BE2C (cell line): ENCODE measurements around the gene MSANTD7.

Experiments used
- DNase-seq: peaks from one replicate; pipeline ENCODE4 v3.0.0-alpha.2; 2020
- H3K27me3 ChIP-seq: fragments of 250-450 bp; sonication (Bioruptor Pico); 2 replicates; pipeline ENCODE4 v1.5.1; 2020; ENCODE audit warnings: mild to moderate bottlenecking
- H3K36me3 ChIP-seq: fragments of 250-450 bp; sonication (Bioruptor Pico); 2 replicates; pipeline ENCODE4 v1.5.1; 2020; ENCODE audit warnings: mild to moderate bottlenecking
- H3K4me1 ChIP-seq: fragments of 250-450 bp; sonication (Bioruptor Pico); 2 replicates; pipeline ENCODE4 v1.5.1; 2020
- H3K4me3 ChIP-seq: 2 replicates; pipeline ENCODE4 v1.5.1; 2011; ENCODE audit warnings: low read depth, low read length
- H3K9me3 ChIP-seq: fragments of 250-450 bp; sonication (Bioruptor Pico); 2 replicates; pipeline ENCODE4 v1.5.1; 2020
- TF ChIP-seq, protein P1 (sequence below): IDR thresholded peaks from 2 replicates; pipeline ENCODE4 v1.5.1; 2012; ENCODE audit warnings: mild to moderate bottlenecking, low read depth, low read length

Gene MSANTD7

GRCh38 chr10:14878266-14879123 lies 40.4 kb downstream of the MSANTD7 start, which contains the start of gene SUV39H2:
TSS of gene SUV39H2 (plus strand) at chr10:14878866. CDS start at chr10:14878889, 23 bp downstream.
- Histone ChIP-seq H3K4me1 (peaks cover 1% of the 10 kb centered on the region), H3K36me3 (no peaks in the 10 kb centered on the region; the same call in 1 of the 2 replicates), H3K4me3 (peak within 1 kb of the TSS; percentile 95), H3K9me3 (no peaks in the 10 kb centered on the region), H3K27me3 (no peaks in the 10 kb centered on the region)
- TF ChIP-seq, protein P1, sequence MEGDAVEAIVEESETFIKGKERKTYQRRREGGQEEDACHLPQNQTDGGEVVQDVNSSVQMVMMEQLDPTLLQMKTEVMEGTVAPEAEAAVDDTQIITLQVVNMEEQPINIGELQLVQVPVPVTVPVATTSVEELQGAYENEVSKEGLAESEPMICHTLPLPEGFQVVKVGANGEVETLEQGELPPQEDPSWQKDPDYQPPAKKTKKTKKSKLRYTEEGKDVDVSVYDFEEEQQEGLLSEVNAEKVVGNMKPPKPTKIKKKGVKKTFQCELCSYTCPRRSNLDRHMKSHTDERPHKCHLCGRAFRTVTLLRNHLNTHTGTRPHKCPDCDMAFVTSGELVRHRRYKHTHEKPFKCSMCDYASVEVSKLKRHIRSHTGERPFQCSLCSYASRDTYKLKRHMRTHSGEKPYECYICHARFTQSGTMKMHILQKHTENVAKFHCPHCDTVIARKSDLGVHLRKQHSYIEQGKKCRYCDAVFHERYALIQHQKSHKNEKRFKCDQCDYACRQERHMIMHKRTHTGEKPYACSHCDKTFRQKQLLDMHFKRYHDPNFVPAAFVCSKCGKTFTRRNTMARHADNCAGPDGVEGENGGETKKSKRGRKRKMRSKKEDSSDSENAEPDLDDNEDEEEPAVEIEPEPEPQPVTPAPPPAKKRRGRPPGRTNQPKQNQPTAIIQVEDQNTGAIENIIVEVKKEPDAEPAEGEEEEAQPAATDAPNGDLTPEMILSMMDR, result no peak
- peak; percentile 95 for DNase-seq

DNA sequence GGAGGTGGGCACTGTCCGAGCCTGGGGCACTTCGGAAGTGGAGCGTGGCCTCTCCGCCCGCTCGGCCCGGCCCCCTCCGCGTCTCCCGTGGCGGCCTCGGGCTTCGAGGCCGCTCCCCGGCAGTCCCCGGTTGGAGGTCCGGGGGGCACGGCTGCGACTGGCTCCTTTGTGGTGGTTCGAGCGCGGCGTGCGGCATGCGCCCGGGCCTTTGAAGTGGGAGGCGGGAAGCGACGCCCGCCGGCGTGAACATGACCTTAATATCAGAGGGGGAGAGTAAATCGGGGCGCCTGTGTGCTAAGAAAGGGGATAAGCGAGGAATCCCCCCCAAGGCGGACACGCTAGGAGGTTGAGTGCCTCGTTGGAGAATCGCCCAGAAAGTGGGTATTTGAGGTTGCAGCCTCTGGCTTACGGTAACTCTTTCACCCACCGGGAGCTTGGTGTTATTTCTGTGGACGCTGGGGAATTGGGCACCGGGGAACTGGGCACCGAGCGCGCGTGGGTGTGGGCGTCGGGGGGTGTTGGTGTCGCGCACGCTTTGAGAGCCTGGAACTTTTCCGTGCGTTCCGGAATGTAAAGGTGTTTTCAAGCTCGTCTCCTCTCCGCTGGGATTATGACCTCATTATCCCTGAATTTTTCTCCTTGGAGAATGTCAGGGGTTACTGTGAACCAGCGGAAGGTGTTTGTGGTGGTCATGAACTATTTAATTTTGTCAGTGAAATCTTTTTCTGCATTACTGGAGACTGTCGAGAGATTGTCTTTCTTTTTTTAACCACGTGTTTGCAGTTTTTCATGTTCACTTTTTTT lies 41.2 kb downstream of the MSANTD7 start:
- Histone ChIP-seq H3K9me3 (no peaks in the 10 kb centered on the region), H3K4me3 (peak overlapping the region; percentile 95), H3K27me3 (no peaks in the 10 kb centered on the region), H3K36me3 (peaks cover 4% of the 10 kb centered on the region), H3K4me1 (no peaks in the 10 kb centered on the region; the same call in 1 of the 2 replicates)
- DNase-seq, result peak; percentile 29
- TF ChIP-seq, protein P1, result no peak

DNA sequence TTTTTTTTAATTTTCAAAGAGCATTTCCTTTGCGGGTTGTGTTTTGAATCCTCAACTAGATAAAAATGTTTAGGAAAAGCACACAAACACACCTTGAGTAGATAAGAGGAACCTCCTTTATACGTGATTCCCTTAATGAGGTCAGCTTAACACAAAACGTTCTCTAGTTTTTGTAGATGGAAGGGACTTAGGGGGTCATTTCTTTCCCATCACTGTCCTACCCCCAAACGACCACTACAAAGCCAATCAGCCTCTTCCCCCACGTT lies 41.8 kb downstream of the MSANTD7 start:
- TF ChIP-seq, protein P1, result no peak
- Histone ChIP-seq H3K4me3 (peak overlapping the region; percentile 95), H3K27me3 (no peaks in the 10 kb centered on the region), H3K9me3 (no peaks in the 10 kb centered on the region), H3K36me3 (peaks cover 8% of the 10 kb centered on the region), H3K4me1 (no peaks in the 10 kb centered on the region; the same call in 1 of the 2 replicates)
- no peak for DNase-seq

GRCh38 chr10:14880229-14880628 lies 42.1 kb downstream of the MSANTD7 start:
- Histone ChIP-seq H3K27me3 (no peaks in the 10 kb centered on the region), H3K4me1 (no peaks in the 10 kb centered on the region; the same call in 1 of the 2 replicates), H3K4me3 (peak overlapping the region; percentile 95), H3K36me3 (peaks cover 12% of the 10 kb centered on the region), H3K9me3 (no peaks in the 10 kb centered on the region)
- no peak for DNase-seq
- TF ChIP-seq, protein P1, result no peak

DNA sequence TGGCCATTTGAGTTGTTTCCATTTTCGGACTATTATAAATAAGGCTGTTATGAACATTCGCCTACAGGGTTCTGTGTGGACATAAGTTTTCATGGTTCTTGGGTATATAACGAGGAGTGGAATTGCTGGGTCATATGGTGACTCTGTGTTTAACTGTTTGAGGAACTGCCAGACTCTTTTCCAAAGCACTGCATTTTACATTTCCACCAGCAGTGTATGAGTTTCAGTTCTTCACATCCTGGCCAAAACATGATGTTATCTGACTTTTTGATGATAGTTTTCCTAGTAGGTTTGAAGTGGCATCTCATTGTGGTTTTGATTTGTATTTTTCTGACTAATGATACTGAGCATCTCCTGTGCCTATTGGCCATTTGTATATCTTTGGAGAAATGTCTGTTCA lies 46.0 kb downstream of the MSANTD7 start:
- Histone ChIP-seq H3K27me3 (no peaks in the 10 kb centered on the region), H3K36me3 (peaks cover 29% of the 10 kb centered on the region), H3K4me3 (no peak overlapping the region), H3K4me1 (no peaks in the 10 kb centered on the region), H3K9me3 (no peaks in the 10 kb centered on the region)
- TF ChIP-seq, protein P1, result no peak
- DNase-seq, result no peak
